IMR-90 (cell line): Measurements from ENCODE around the gene SOX11. TPM values are rescaled to one million over a fixed set of nuclear protein-coding genes. Genes with fewer than 3 reads are reported as not detected.

Source experiments
- CHD1 ChIP-seq: IDR thresholded peaks from 2 replicates; pipeline ENCODE4 v1.6.1; 2012; ENCODE audit warnings: low read depth, low read length, improper control_type of control experiment
- ELK1 ChIP-seq: fragments of 150-350 bp; IDR thresholded peaks from 2 replicates; pipeline ENCODE4 v1.6.1; 2016; ENCODE audit warnings: low read depth, mild to moderate bottlenecking, low read length, moderate library complexity, borderline replicate concordance
- FOS ChIP-seq: fragments of 150-350 bp; IDR thresholded peaks from 2 replicates; pipeline ENCODE4 v1.6.1; 2016; ENCODE audit warnings: low read depth, low read length
- MAZ ChIP-seq: IDR thresholded peaks from 2 replicates; pipeline ENCODE4 v1.6.1; 2012; ENCODE audit warnings: low read depth, mild to moderate bottlenecking, low read length, improper control_type of control experiment, moderate library complexity, borderline replicate concordance
- MXI1 ChIP-seq: IDR thresholded peaks from 2 replicates; pipeline ENCODE4 v1.6.1; 2012; ENCODE audit warnings: low read depth, mild to moderate bottlenecking, low read length, moderate library complexity, borderline replicate concordance
- NFE2L2 ChIP-seq: fragments of 150-350 bp; IDR thresholded peaks from 2 replicates; pipeline ENCODE4 v1.6.1; 2016; ENCODE audit warnings: low read depth, mild to moderate bottlenecking, low read length
- SMC3 ChIP-seq: fragments of 150-350 bp; IDR thresholded peaks from 2 replicates; pipeline ENCODE4 v1.6.1; 2016; ENCODE audit warnings: low read depth, mild to moderate bottlenecking, antibody characterized with exemption, low read length, moderate library complexity
- polyA plus RNA-seq, 3 experiments: library from polyadenylated mRNA; depleted of rRNA; stranded (reverse); fragments of >200 nt; gene quantifications; 2 replicates each; pipeline ENCODE4 v1.2.3, GENCODE V29; 2012; ENCODE audit warnings: low replicate concordance in 1 of 3
- total RNA-seq: library from RNA; depleted of rRNA; stranded (reverse); fragments of >200 nt; gene quantifications from 2 replicates; pipeline ENCODE4 v1.2.3, GENCODE V29; 2012

Gene SOX11
- total and polyA plus RNA-seq, 2 of the 4 experiments (the other 2 are of a cell fraction): 1.9 to 2.2 TPM

GRCh38 chr2:5691221-5691984 is 781 bp upstream of the SOX11 start (continued):
- no peak for TF ChIP-seq ELK1
- TF ChIP-seq FOS: no peak
- TF ChIP-seq MXI1: no peak; the same call in 1 of the 2 replicates
- no peak for TF ChIP-seq CHD1
- TF ChIP-seq MAZ: no peak
- 0 out of 2 replicates have a peak, but pooled peaks have one; percentile 2 for TF ChIP-seq SMC3
- no peak for TF ChIP-seq NFE2L2
